Activated T-cell treated with anti-CD3 and anti-CD28 coated beads for 1 hour (primary cell): ENCODE data around the gene TEX13D.

ENCODE experiments used
- DNase-seq: peaks from one replicate; pipeline ENCODE4 v3.0.0-alpha.2; 2020; ENCODE audit warnings: low read depth

The TEX13D gene

GRCh38 chrX:124348885-124349453, 16.5 kb downstream of the TEX13D start:
- DNase-seq = no peak

GRCh38 chrX:124354648-124355047, 22.2 kb downstream of the TEX13D start:
- no peak for DNase-seq

- no peak for DNase-seq
These were observed 26.4 kb downstream of the TEX13D start for GRCh38 chrX:124358800-124359383.

GRCh38 chrX:124362072-124362471, 29.6 kb downstream of the TEX13D start:
- DNase-seq = no peak

GRCh38 chrX:124362761-124363160, 30.3 kb downstream of the TEX13D start:
- no peak for DNase-seq

- DNase-seq = no peak
These were observed 37.3 kb downstream of the TEX13D start for GRCh38 chrX:124369722-124370121.

GRCh38 chrX:124373348-124373747, 40.9 kb downstream of the TEX13D start:
- no peak for DNase-seq

GRCh38 chrX:124378643-124379042, 46.2 kb downstream of the TEX13D start:
- no peak for DNase-seq

GRCh38 chrX:124383354-124383753, 50.9 kb downstream of the TEX13D start:
- DNase-seq = no peak

- no peak for DNase-seq
These were observed 53.9 kb downstream of the TEX13D start for GRCh38 chrX:124386401-124386800.
